HepG2 (cell line): ENCODE data around the gene MCF2L. TPM values are rescaled to one million over a fixed set of nuclear protein-coding genes. Genes with fewer than 3 reads are reported as not detected.

ENCODE experiments used
- ATAC-seq: fragments of 200-7000 bp; cut with Tn5 transposase; 3 replicates; pipeline ENCODE4 v1.9.1; 2020; ENCODE audit warnings: mild to moderate bottlenecking, moderate library complexity
- BruUV-seq: library from RNA; stranded (reverse); fragments of 400-500 nt; replicated peaks from 2 replicates; lab custom pipeline; 2021; lab: Mats Ljungman, UMichigan
- CTCF ChIA-PET: fragments of 300-600 bp; formaldehyde crosslinking; extraction: SDS; loops from one replicate; lab custom pipeline; 2021; ENCODE audit warnings: low total read pairs, inconsistent platforms, low intra/inter-chr PET ratio; lab: Yijun Ruan, JAX
- POLR2A ChIA-PET: fragments of 350-600 bp; sonication (Branson Sonifier 250); formaldehyde crosslinking; loops from one replicate; lab custom pipeline; 2020; ENCODE audit warnings: antibody characterized with exemption, inconsistent platforms; lab: Yijun Ruan, JAX
- DNase-seq: peaks from one replicate; pipeline ENCODE4 v3.0.0-alpha.2; 2015; ENCODE audit warnings: low spot score
- FAIRE-seq: peaks from 3 replicates; lab custom pipeline; 2011; peaks lifted over from hg19 to GRCh38; lab: Jason Lieb, UNC
- H2AFZ ChIP-seq: one replicate; pipeline ENCODE4 v1.6.1; 2011; ENCODE audit warnings: low read length, inconsistent platforms
- H3K27ac ChIP-seq: fragments of 300-600 bp; 3 replicates; pipeline ENCODE4 v1.8.0; 2011; ENCODE audit warnings: mixed run types, mild to moderate bottlenecking, mixed read lengths, low read length, inconsistent platforms; ENCODE audit not compliant: insufficient read depth; ENCODE audit errors: extremely low read length
- H3K27me3 ChIP-seq, 2 experiments: fragments of 200-600 bp in 1 of 2; 2 replicates in 1 of 2; 3 replicates in 1 of 2; pipeline versions ENCODE4 v1.6.0 to v1.8.0; 2011; ENCODE audit warnings: low read length in 2 of 2, mild to moderate bottlenecking in 2 of 2, moderate library complexity in 2 of 2, inconsistent platforms in 1 of 2; ENCODE audit not compliant: insufficient read depth in 2 of 2, control insufficient read depth in 1 of 2
- H3K36me3 ChIP-seq, 2 experiments: fragments of 200-600 bp in 1 of 2; replicated peaks in 1 of 2; 2 replicates in 1 of 2; 3 replicates in 1 of 2; pipeline versions ENCODE4 v1.5.1 to v1.8.0; 2011; ENCODE audit warnings: low read length in 2 of 2, inconsistent platforms in 1 of 2; ENCODE audit not compliant: insufficient read depth in 2 of 2, control insufficient read depth in 1 of 2
- H3K4me1 ChIP-seq: 2 replicates; pipeline ENCODE4 v1.5.1; 2012; ENCODE audit warnings: low read length, inconsistent platforms; ENCODE audit not compliant: insufficient read depth
- H3K4me2 ChIP-seq: 2 replicates; pipeline ENCODE4 v1.6.0; 2011; ENCODE audit warnings: low read depth, low read length, inconsistent platforms
- H3K4me3 ChIP-seq, 3 experiments: fragments of 200-600 bp in 1 of 3; sonication (generic), shearing (Covaris generic) in 1 of 3; replicated peaks in 1 of 3; 2 replicates each; pipeline ENCODE4 v1.5.1; 2011 to 2016; ENCODE audit warnings: low read length in 3 of 3, inconsistent platforms in 2 of 3, low read depth in 2 of 3, mild to moderate bottlenecking in 2 of 3, control low read depth in 1 of 3, mixed read lengths in 1 of 3; ENCODE audit not compliant: insufficient read depth in 1 of 3
- H3K79me2 ChIP-seq: one replicate; pipeline ENCODE4 v1.6.1; 2011; ENCODE audit warnings: low read length, inconsistent platforms; ENCODE audit not compliant: insufficient read depth
- H3K9ac ChIP-seq: 2 replicates; pipeline ENCODE4 v1.6.0; 2011; ENCODE audit warnings: mild to moderate bottlenecking, low read depth, low read length, inconsistent platforms; ENCODE audit not compliant: insufficient read depth
- H3K9me3 ChIP-seq: 2 replicates; pipeline ENCODE4 v1.5.1; 2012; ENCODE audit warnings: mild to moderate bottlenecking, low read length
- H4K20me1 ChIP-seq: 2 replicates; pipeline ENCODE4 v1.6.0; 2011; ENCODE audit warnings: inconsistent platforms, mild to moderate bottlenecking, low read length, moderate library complexity; ENCODE audit not compliant: insufficient read depth
- DR1 ChIP-seq: sonication (generic); formaldehyde crosslinking; IDR thresholded peaks from 2 replicates; pipeline ENCODE4 v1.8.0; 2021; ENCODE audit warnings: mild to moderate bottlenecking, missing genetic modification reagents, inconsistent platforms
- HDAC2 ChIP-seq: sonication (generic); formaldehyde crosslinking; IDR thresholded peaks from 2 replicates; pipeline ENCODE4 v1.4.0; 2020; ENCODE audit warnings: missing genetic modification reagents
- HMG20A ChIP-seq: IDR thresholded peaks from 2 replicates; pipeline ENCODE4 v1.6.1; 2016; ENCODE audit warnings: borderline replicate concordance
- MATR3 ChIP-seq: sonication (generic); formaldehyde crosslinking; IDR thresholded peaks from 2 replicates; pipeline ENCODE4 v1.4.0; 2020; ENCODE audit warnings: missing genetic modification reagents
- PHF21A ChIP-seq: sonication (generic); formaldehyde crosslinking; IDR thresholded peaks from 2 replicates; pipeline ENCODE4 v1.5.0; 2020; ENCODE audit warnings: mild to moderate bottlenecking, missing genetic modification reagents
- RNF219 ChIP-seq: sonication (generic); formaldehyde crosslinking; IDR thresholded peaks from 2 replicates; pipeline ENCODE4 v1.5.0; 2020; ENCODE audit warnings: mild to moderate bottlenecking, missing genetic modification reagents
- ZNF333 ChIP-seq: sonication (generic); formaldehyde crosslinking; IDR thresholded peaks from 2 replicates; pipeline ENCODE4 v1.4.0; 2020; ENCODE audit warnings: mild to moderate bottlenecking, missing genetic modification reagents, borderline replicate concordance
- ZNF546 ChIP-seq: sonication (generic); formaldehyde crosslinking; conservative IDR thresholded peaks from 2 replicates; pipeline ENCODE4 v1.8.1; 2023; ENCODE audit warnings: mild to moderate bottlenecking, missing genetic modification reagents
- ZNF557 ChIP-seq: sonication (generic); formaldehyde crosslinking; IDR thresholded peaks from 2 replicates; pipeline ENCODE4 v1.4.0; 2020; ENCODE audit warnings: missing genetic modification reagents
- ZNF652 ChIP-seq: IDR thresholded peaks from 2 replicates; pipeline ENCODE4 v1.6.1; 2016; ENCODE audit warnings: low read depth, borderline replicate concordance
- WGBS: methylation state at CpG from one replicate; pipeline ENCODE4 v1.1.6; 2017; ENCODE audit warnings: low lambda C conversion rate; 5-methylcytosine and 5-hydroxymethylcytosine counted together
- in situ Hi-C: cut with HindIII; loops from 2 replicates; pipeline ENCODE4 v1.10.0; 2017; ENCODE audit warnings: low pct_unique_long_range_greater_than_20kb; ENCODE audit not compliant: extremely low pct_ligation_motif_present
- intact Hi-C: fragments of 100-400 bp; cut with micrococcal nuclease; formaldehyde crosslinking; loops from one replicate; pipeline ENCODE4 v1.10.0; 2022; ENCODE audit not compliant: unreplicated experiment
- polyA plus RNA-seq, 8 experiments: library from polyadenylated mRNA; depleted of rRNA in 3 of 8; stranded (reverse) in 7 of 8; unstranded in 1 of 8; fragments of >200 nt; fragmentation: Illumina TruSeq in 4 of 8; extraction: Trizol in 4 of 8; gene quantifications; 2 replicates each; pipeline versions ENCODE4 v1.2.1 to v1.2.3, GENCODE V29; 2011 to 2016; ENCODE audit warnings: low read depth in 4 of 8, missing spikeins in 1 of 8, mixed read lengths in 1 of 8; ENCODE audit not compliant: insufficient read depth in 1 of 8
- total RNA-seq, 5 experiments: library from RNA; depleted of rRNA; stranded (reverse); fragments of >200 nt; fragmentation: Illumina TruSeq; extraction: Trizol; gene quantifications; 2 replicates each; pipeline ENCODE4 v1.2.3, GENCODE V29; 2016; ENCODE audit warnings: low read depth in 1 of 5

MCF2L gene
- total and polyA plus RNA-seq, 2 of the 13 experiments (the other 11 are each of a cell fraction or from before 2014, with no cell fraction given): 19.4 to 28.4 TPM

GRCh38 chr13:113061271-113061625 lies 92.2 kb downstream of the MCF2L start:
- intact Hi-C loops (no loop called here), in situ Hi-C loops (no loop called here)
- no peak overlapping the region for H2AFZ ChIP-seq
- H4K20me1 ChIP-seq: no peaks in the 10 kb centered on the region
- H3K4me1 ChIP-seq: no peaks in the 10 kb centered on the region
- no peak overlapping the region for H3K27ac ChIP-seq
- no peak for TF ChIP-seq ZNF333 (CRISPR knock-in tag)
- no peak for TF ChIP-seq ZNF557
- TF ChIP-seq HMG20A (CRISPR knock-in tag): no peak
- TF ChIP-seq ZNF546 (CRISPR knock-in tag): no peak
- TF ChIP-seq RNF219 (CRISPR knock-in tag): no peak
- no peak for TF ChIP-seq DR1 (CRISPR knock-in tag)
- TF ChIP-seq HDAC2 (CRISPR knock-in tag): no peak
- no peak for TF ChIP-seq ZNF652 (CRISPR knock-in tag)
- no peak for TF ChIP-seq PHF21A (CRISPR knock-in tag)
- no peak for TF ChIP-seq MATR3 (CRISPR knock-in tag)
- H3K9ac ChIP-seq: no peak overlapping the region
- no peaks in the 10 kb centered on the region for H3K79me2 ChIP-seq
- no peak overlapping the region for H3K4me2 ChIP-seq
- FAIRE-seq (no peak), ATAC-seq (no peak), DNase-seq (no peak)
- no TSS peak for BruUV-seq
- no peak overlapping the region for H3K4me3 ChIP-seq
- CTCF ChIA-PET: no interaction called here
- no peaks in the 10 kb centered on the region for H3K9me3 ChIP-seq
- H3K27me3 ChIP-seq: no peaks in the 10 kb centered on the region
- POLR2A ChIA-PET: interaction anchor here (1.3 kb wide), 1 partner anchor 62 kb away, joined by 3 read pairs; the partner anchor contains the start of gene F10
- 96% methylated on average over 5 of the region's 9 CpGs for WGBS
- H3K36me3 ChIP-seq: peaks cover 15 to 22% of the 10 kb centered on the region in 2 experiments; a peak in 3 of 5 replicates
